HG03442 (cell line): ENCODE measurements around the gene EEFSEC.

Experiments used
- ATAC-seq: cut with Tn5 transposase; IDR thresholded peaks from one replicate; pipeline ENCODE4 v1.9.1; 2021; ENCODE audit warnings: mild to moderate bottlenecking, moderate library complexity; ENCODE audit not compliant: unreplicated experiment

EEFSEC gene

DNA sequence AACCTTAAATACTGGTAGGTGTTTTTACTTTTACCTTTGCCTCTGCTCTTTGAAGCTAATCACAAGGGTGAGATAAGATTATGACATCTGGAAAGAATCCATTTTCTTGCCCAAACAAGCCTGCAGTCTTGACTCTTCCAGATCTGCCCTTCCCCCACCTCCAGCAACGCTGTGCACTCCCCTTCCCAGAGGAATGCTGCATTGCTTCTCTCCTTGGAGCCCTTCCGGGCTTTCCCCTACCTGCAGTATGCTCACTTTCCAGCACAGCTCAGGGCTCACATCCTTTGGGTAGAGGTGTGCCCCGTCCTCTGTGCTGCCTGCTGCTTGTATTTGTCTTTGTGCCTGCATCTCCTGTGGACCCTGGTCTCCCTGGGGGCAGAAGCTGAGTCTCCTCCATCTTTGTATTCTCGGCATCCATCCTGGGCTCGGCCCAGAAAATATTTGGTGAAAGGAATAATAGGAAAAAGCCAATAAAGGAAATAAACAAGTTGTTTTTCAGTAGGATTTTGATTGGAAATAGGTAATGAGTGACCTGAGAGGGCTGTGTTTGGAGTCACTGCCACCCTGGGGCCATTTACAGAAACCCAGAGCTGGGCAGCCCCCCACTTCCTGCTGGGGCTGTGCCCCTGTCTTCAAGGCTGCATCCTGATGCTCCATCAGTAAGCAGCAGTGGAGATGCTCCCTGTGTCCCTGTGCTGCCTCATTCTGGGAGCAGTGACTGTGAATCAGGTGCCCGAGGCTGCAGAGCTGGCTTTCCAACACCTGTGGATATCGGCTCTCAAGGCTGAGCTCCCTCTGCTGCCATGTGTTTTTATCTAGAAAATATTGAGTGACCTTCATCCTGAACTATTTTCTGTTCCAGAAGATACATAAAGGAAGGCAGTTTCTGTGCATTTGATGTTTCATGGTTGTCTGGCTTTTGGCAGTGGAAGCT, 117.5 kb downstream of the EEFSEC start:
- no peak for ATAC-seq

DNA sequence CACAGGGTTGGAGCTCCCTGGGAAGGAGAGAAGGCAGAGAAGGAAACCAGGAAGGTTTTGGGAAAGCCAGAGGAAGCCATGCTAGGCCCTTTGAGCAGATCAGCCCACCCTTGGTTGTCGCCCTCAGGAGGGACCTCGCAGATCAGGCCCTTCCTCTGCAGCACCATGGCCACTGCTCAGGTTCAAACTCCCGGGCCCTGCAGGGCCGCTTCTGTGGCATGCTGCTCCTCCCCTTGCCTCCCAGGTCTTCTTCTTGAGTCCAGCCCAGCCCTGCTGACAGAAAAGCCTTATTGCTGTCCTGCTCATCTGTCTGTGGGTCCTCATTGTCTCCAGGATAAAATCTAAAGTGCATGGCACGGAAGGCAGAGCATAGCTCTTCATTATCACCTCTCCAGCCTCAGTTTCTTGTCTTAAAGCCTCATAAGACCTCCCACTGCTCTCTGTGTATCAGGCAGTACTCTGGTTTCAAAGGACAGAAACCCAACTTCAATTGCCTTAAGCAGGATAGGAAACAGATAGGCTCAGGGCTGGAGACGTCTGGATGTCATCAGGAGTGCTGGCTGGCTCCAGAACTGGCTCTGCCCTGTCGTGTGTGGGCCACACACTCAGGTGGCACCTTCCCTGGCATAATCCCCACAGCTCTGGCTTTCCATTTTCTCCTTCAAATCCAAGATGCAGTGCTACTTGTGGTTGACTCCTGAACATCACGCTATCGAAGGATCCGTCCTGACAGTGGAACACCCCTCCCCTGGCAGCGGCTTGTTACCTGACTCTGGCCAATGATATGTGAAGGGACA, 118.5 kb downstream of the EEFSEC start:
- ATAC-seq, result no peak

DNA sequence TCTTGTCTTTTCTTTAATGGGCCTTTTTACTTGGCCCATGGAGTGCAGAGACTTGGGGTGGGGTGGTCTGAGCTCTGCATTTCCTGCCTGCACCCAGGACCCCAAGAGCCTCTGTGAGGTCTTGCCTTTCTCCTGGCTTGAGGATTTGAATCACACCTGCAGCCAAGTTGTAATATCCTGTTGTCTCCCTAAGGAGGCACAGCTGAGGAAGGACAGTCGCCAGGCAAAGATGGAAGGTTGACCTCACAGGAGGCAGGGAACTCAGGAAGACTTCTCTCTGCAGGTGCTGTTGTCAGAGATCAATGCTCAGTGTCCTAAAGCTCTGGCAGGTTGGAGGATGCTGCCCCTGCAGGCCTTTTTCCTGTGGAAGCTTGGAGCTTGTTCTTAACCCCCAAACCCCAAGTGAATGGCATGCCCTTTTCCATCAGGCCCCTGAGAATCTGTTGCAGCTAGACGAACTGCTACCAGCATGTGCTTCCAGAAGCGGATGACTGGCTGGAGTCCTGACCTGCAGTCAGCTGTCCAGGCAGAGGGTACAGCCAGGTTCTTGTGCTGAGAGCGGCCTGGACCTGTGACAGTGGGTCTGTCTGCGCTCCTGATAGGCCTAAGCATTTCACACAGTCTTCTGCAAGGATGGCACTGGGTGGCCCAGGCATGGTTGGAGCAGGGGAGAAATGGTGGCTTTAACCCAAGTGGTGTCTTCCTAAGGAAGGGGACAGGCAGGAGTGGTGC, 120.0 kb downstream of the EEFSEC start:
- ATAC-seq, result no peak

DNA sequence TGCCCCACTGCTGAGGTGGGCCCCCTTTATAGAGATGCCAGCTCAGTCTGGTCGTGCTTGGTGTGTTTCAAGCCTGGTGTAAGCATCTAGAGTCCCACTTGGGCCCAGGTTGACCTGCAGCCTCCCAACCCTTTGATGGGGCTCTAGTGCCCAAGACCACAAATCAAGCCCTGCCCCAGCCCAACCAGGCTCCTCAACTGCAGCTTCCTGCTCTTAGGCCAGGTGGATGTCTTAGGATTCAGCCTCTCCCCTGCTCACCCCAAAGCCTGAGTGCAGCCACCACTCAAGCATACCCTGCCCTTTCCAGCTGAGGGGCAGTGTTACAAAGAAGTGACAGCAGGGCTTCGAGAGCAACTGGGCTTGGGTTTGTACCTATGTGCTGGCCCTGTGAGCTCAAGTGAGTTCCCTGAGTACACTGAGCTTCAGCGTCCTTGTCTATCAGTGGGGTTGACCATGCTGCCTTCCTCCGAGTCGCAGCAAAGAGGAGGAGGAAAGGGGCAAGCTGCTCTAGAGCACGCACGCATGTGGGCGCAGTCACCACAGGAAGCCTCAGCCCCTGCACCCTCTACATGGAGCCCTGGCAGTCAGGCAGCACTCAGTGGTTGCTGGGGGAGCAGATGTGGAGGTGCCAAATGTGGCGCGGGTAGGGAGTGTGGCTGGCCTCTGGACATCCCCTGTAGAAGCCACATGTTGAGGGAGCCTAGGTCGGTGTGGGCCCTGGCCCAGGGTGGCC, 120.7 kb downstream of the EEFSEC start:
- ATAC-seq, result no peak

DNA sequence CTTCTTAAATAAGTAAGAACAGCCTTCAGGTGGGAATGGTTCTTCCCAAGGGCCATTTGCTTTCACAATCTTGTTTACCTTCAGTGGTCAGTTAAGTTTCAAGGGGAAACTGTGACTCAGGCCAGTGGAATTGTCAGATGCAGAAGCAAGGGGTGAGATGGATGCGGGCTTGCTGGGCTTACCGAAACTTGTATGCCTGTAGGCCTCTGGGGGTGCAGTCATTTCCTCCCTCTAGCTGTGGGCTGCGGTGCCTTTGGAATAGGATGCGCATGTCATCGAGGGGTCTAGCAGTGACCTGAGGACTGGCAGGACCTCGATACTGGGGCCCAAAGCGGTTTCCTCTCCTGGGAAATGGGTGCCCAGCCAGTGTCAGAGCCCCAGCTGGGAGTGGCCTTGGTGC, 121.6 kb downstream of the EEFSEC start:
- no peak for ATAC-seq

DNA sequence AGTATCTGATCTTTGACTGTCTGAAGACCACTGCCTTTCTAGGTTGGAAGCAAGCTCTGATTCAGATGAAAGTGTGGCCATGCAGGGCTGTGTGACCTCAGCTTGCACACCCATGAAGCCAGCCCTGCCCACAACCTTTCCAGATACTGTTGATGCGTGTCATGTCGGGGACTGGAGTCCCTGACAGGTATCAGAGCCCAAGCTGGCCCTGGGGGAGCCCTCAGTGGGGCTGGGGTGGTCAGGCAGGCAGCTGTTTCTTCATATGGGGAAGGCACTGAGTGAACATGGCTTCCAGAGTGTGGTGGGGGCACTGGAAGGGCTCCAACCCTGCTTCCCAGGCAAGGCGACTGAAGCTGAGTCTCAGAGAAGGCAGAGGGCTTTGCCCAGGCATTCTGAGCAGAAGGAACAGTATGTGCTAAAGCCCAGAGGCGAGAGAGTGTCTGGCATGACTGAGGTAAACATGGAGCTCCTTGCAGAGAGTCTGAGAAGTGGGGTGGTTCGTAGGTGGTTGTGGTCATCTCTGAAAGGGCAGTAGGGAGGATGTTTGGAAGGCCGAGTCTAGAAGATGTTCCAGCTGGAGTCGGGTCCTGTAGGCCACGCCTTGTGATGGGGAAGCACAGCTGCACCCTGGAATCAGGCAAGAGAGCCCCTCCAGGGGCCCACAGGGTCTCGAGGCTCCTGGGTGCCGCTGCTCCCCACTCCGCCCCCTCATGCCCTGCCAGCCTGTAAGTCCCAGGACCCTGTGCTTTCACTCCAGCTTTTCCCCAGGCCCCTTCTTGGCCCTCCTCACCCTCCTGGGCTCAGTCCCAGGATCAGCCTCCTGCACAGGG, 122.2 kb downstream of the EEFSEC start:
- ATAC-seq, result no peak

DNA sequence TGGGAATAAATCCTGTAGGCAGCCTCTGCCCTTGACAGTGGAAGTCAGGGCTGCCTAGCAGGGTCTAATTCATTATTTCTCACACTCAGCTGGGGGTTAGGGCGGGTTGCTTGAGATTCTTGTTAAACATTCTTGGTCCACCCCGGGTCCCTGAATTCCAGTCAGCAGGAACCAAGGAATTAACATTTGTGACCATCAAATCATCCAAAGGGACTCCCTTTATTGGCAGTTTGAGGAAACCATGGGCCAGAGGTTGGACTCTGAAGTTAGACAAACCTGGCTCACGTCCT, 122.8 kb downstream of the EEFSEC start:
- no peak for ATAC-seq

DNA sequence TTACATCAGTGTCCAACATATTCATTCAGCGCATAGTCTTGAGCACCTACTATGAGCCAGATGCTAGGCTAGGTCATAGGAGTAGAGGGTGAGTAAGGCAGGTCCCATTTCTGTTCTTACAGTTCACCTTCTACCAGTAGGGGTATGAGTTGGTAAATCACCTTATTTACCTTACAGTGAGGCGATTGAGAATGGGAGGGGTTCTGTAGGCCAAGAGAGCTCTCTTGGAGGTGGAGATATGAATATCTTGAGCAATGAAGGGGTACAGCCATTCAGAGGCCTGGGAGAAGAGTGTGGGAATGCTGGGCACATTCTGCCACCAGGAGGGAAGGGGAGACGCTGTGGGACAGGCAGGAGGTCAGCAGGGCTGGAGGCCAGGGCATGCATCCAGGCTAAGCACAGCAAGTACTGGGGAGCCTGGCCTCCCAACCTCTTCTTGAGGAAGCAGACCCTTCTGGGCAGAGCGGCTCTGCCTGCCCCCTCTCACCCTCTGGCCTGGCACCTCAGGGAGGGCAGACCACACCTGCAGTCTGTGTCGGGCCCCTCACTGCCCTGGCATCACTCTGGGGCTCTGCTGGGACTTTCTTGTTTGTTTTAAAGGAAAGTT, 123.4 kb downstream of the EEFSEC start:
- no peak for ATAC-seq

DNA sequence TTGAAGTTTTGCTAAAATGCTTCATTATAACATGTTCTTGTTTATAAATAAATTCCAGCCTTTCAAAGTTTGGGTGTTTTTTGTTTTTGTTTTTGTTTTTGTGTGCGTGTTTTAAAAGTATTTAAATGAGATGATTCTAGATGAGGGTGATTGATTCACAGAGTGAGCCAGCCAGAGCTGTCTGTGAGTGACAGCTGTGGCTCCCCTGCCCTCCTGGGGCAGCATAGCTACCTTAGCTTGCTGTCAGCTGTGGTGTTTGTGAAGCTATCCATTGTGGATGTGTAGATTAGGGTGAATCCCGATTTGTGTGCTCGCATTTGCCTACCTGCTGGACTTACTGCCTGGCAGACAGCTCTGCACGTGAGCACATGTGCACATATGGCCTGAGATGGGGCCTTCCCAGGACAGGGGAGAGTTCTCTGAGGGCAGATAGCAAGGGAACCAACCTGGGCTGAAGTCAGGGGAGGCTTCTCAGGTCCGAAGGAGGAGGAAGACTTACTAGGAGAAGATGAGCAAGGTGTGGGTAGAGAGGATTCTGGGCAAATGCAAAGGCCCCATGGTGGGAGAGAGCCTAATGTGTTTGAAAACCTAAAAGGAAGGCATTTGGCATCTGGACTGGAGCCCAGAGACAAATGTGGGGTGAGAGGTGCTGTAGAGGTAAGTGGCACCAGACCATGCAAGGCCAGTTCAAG, 124.2 kb downstream of the EEFSEC start:
- no peak for ATAC-seq

DNA sequence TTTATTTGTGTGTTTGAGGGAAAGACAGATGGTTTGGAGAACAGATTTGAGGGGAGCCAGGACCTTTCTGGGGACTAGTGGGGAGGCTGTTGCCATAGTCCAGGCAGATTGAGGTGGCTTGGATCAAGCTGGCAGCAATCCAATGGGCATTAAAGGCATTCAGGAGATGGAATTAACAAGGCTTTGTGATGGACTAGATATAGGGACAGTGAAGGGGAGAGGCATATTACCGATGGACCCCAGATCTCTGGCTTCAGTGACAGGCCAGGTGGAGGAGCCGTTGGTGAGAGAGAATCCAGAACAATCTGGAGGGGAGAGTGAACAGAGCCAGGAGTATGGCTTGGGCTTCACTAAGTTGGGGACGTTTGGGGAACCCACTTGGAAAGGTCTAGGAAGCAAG, 124.8 kb downstream of the EEFSEC start:
- ATAC-seq, result no peak

DNA sequence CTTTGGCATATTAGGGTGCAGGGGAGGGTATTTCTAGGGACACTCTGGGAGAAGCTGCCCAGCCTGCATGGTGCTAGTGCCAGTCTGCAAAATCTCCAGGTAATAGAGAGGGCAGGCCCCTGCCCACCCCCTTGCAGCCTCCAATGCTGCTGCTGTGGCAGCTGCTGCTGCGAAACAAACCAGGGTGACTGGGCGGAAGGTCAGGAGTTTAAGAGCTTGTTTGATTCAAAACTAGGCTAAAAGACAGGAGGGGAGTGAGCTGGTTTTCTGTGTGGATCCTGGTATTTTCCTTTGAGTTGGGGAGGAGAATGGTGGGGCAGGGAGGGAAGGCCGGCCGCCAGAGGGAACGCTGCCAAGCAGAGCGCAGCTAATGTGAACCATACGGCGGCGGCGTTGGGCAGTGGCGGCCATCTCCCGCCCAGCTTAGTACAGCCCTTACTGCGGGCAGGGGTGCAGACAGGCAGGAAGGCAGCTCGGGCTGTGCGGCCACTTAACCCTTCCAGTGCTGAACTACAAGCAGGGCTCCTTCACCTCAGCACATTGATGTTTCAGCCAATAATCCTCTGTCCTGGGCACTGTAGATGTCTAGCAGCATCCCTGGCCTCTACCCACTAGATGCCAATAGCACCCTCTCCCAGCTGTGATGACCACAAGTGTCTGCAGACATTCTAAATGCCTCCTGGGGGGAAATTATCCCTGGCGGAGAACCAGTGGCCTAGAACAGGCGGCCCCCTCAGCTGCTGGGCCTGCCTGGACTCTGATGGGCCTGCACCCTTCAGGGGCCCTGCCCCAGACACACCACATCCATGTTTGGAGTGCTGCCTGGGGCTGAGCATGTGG, 125.7 kb downstream of the EEFSEC start:
- ATAC-seq, result no peak

DNA sequence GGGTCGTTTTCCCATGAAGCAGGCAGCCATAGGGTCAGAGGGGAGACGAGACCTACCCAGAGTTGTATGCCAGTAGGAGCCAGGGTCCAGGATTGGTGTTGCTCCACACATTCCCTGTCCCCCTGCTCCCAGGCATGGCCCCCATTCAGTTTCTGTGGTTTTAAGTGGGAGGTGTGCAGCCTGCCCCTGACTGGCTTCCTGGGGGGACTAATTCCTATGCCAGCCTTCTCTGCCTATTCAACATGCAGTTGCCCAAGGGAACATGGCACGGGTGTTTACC, 126.3 kb downstream of the EEFSEC start:
- ATAC-seq, result no peak

DNA sequence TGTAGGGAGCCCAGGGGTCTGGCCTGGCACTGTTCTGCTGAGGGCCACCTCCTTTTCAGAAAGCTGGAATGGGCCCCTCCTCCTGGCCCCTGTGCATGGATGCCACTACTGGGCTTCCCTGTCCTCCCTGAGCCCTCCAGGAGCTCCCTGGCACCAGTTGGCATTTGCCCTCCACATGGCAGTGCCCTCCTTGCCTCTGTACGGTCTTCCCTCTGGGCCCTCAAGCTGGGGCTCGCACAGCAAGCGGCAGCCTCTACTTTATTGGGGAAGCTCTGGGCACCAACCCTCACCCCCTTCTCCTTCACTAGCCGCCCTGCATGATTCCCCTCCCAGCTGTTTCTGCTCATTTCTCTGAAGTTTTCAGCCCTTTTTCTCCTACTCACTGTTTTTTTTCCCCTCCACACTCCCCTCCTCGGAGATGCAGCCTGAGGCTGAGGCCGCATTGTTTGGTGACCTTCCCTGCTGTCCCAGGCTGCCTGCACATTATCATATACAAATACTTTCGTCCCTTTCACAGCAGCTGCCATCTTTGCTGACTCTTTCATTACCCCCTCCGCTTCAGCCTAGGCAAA, 127.3 kb downstream of the EEFSEC start:
- ATAC-seq, result no peak

DNA sequence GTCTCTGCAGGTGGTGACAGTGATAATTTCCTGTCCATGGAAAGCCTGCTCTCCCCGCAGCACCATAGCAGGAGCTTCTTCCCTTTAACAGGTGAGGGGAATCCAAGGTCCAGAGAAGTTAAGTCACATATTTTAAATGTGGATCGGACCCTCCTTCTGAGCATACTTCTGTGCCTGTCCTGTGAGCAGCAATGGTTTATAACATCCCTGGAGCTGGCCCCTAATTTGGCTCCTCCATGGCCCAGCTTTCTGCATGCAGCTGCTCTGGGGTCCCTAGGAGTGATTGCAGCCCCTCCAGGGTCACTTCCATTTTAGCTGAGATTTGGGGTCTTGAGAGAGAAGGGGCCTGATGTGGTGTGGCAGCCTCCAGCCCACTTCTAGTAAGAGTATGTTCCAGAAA, 127.8 kb downstream of the EEFSEC start:
- ATAC-seq, result no peak

DNA sequence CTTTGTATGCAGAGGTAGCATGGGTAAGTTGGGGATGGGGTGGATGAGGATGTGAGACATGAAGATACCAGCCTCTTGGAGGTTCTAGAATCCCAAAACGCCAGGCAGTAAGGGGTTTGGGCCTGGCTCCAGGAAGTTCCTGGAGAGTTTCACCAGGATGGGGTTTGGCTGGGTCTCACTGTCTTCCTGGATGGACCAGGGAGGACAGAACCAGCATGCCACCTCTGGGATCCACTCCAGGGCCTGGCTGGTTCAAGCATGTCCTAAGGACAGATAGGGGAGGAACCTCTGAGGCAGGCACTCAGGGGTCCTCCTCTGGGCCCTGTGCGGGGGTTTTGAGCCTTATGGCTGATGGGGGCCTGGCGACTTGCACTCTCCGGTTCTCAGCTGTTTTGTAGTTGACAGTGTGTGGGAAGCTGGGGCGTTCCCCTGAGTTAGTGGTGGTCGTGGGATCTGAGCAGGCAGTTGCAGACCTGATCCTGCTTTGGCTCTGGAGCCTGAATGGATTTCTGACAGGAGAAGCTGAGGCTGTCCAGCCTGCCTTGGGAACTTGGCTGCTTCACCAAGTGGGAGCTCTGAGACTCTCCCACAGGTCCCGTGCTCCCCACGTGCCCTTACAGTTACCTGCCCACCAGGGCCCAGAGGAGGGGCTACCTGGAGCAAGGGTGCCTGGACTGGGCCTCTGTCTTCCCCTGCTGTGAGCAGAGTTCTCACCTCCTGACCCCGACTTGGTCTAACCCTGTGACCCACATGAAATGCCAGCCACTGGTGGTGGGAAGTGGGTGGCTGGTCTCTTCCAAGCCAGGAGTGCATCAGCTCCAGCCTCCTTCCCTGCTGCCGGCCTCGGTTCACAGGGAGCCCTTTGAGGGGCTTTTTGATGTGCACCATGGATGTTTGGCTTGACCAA, 128.4 kb downstream of the EEFSEC start:
- ATAC-seq, result no peak

DNA sequence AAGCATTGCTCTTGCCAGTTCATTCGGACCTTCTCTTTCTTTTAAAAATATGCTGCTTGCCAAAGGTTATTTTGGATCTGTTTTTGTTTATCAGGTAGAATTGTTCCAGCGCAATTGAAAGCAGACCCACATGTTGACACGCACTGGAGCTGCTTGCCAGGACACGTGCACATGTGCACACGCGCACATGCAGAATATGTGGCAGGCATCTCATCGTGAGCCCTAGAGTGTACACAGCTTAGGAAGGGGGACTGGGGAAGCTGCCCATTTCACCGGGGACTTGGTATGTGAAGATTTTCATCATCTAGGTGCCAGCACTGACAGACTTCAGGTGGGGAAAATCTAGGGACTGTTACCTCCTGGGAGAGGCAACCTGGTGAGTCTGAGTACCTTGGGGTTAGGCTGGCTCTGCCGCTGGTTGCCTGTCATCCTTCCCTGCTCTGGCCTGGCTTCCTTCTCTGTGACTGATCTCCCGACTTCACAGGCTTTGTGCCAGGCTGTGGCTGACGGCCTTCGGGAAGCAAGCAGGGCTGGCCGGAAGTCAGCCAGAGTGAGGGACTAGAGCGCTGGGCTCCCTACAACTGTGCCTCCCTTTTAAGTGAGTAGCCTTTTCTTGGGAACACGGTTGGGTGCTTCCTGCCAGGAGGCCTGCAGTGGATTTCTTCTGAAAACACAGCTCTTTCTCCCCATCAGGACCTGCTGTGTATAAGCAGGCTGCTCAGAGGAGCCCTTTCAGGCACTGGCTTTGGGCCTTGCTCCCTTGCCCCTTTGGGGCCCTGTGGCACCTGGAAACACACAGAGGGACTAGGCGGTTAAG, 129.3 kb downstream of the EEFSEC start:
- ATAC-seq, result no peak
